ENCODE measurements around the gene CELA2A. TPM values are rescaled to one million over a fixed set of nuclear protein-coding genes. Genes with fewer than 3 reads are reported as not detected.
A peak's percentile ranks its signal among the peaks of the same experiment; 100 is the strongest.

CELA2A gene
- polyA plus RNA-seq, 1 donor (not counting 4 experiments of a cell fraction or from before 2014, with no cell fraction given), result not detected

DNA sequence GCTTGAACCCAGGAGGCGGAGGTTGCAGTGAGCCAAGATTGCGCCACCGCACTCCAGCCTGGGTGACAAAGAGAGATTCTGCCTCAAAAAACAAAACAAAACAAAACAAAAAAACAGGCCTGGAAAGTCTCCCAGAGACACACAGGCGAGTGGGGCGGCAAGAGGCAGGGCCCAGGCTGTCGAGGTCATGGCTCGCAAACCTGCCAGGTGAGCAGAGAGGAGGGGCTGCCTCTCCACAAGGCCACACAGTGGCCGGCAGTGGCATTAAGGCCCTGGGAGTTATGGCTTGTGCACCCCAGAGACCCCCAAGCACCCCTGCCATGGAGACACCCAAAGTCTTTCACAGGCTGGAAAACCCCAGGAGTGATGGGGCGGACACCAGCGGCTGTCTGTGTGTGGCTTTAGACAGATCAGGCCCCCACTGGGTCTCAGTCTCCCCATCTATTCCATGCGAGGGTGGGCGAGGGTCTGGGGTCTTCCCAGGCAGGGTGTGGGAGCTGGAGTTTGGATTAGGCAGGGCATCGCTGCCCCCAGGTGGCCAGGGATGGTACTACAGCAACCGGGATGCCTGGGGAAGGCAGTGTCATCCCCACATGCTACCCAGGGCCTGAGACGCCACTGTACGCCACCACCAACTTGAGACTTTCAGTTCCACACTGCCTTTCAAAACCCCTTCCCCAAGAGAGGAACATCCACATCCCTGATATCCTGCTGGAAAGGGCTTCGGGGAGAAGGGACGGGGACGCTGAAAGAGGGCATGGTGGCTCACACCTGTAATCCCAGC lies 25.6 kb upstream of the CELA2A start:
- Histone ChIP-seq H3K27me3 (ENCODE audit: control insufficient read depth, extremely low read depth, insufficient read depth, low read length) (no peaks in the 10 kb centered on the region), H3K9me3 (ENCODE audit: control insufficient read depth, low read depth, low read length) (no peaks in the 10 kb centered on the region), H3K9me1 (ENCODE audit: control insufficient read depth, extremely low read depth, insufficient read depth, low read length) (no peaks in the 10 kb centered on the region), H3K36me3 (ENCODE audit: control insufficient read depth in 2 of 2, extremely low read depth in 1 of 2, insufficient read depth in 2 of 2, low read length in 2 of 2) (peaks cover 10 to 31% of the 10 kb centered on the region in 2 experiments), H2AFZ (ENCODE audit: control insufficient read depth, low read length) (no peak overlapping the region), H4K20me1 (ENCODE audit: control insufficient read depth, extremely low read depth, insufficient read depth, low read length) (peaks cover 6% of the 10 kb centered on the region), H3K4me2 (ENCODE audit: control insufficient read depth, extremely low read depth, insufficient read depth, low read depth, low read length) (no peak overlapping the region), H3K4me3 (ENCODE audit: control insufficient read depth in 2 of 3, extremely low read depth in 1 of 3, insufficient read depth in 2 of 3, low read depth in 1 of 3, low read length in 3 of 3) (no peak overlapping the region), H3K4me1 (ENCODE audit: control insufficient read depth, extremely low read depth, insufficient read depth, low read length) (peaks cover 15% of the 10 kb centered on the region), H3K9ac (ENCODE audit: control insufficient read depth, extremely low read depth, insufficient read depth, low read length) (no peak overlapping the region), H3K79me2 (ENCODE audit: control insufficient read depth, insufficient read depth, low read length) (peaks cover 3% of the 10 kb centered on the region), H3K27ac (ENCODE audit: control insufficient read depth, insufficient read depth, low read length) (no peak overlapping the region)
- dilution Hi-C loops (cut with MboI; ENCODE audit: extremely low pct_ligation_motif_present, low sequenced_read_pairs), result no loop called here
- DNase-seq (ENCODE audit: low read depth, low spot score), result no peak
- no peak for TF ChIP-seq EZH2 (IDR thresholded peaks at IDR 0.05; ENCODE audit: low read length)
- TF ChIP-seq, protein P1, sequence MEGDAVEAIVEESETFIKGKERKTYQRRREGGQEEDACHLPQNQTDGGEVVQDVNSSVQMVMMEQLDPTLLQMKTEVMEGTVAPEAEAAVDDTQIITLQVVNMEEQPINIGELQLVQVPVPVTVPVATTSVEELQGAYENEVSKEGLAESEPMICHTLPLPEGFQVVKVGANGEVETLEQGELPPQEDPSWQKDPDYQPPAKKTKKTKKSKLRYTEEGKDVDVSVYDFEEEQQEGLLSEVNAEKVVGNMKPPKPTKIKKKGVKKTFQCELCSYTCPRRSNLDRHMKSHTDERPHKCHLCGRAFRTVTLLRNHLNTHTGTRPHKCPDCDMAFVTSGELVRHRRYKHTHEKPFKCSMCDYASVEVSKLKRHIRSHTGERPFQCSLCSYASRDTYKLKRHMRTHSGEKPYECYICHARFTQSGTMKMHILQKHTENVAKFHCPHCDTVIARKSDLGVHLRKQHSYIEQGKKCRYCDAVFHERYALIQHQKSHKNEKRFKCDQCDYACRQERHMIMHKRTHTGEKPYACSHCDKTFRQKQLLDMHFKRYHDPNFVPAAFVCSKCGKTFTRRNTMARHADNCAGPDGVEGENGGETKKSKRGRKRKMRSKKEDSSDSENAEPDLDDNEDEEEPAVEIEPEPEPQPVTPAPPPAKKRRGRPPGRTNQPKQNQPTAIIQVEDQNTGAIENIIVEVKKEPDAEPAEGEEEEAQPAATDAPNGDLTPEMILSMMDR (optimal IDR thresholded peaks at IDR 0.05 in 1 of 3, IDR thresholded peaks at IDR 0.05 in 1 of 3, conservative IDR thresholded peaks at IDR 0.05 in 1 of 3; ENCODE audit: extremely low read depth in 1 of 3, insufficient read depth in 2 of 3, low read length in 3 of 3), result peak; percentile 92 to 98 (median 94)
- no peak for FAIRE-seq

DNA sequence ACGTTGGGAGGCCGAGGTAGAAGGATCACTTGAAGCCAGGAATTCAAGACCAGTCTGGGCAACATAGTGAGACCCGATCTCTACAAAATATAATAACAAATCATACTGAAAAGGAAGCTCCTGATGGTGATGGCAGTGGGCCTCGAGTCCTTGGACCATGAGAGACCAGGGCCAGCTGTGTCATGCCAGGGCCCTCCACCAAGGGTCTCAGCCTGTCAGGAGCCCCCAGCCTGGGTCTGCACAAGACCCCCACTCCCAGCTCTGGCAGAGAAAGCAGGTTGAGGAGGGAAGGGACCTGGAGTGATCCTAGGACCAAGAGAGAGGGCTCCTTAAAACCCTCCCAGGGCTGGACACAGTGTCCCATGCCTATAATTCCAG lies 25.0 kb upstream of the CELA2A start:
- Histone ChIP-seq H2AFZ (ENCODE audit: control insufficient read depth, low read length) (no peak overlapping the region), H3K27me3 (ENCODE audit: control insufficient read depth, extremely low read depth, insufficient read depth, low read length) (no peaks in the 10 kb centered on the region), H4K20me1 (ENCODE audit: control insufficient read depth, extremely low read depth, insufficient read depth, low read length) (peaks cover 3% of the 10 kb centered on the region), H3K4me2 (ENCODE audit: control insufficient read depth, extremely low read depth, insufficient read depth, low read depth, low read length) (no peak overlapping the region), H3K4me1 (ENCODE audit: control insufficient read depth, extremely low read depth, insufficient read depth, low read length) (peaks cover 10% of the 10 kb centered on the region), H3K9ac (ENCODE audit: control insufficient read depth, extremely low read depth, insufficient read depth, low read length) (no peak overlapping the region), H3K36me3 (ENCODE audit: control insufficient read depth in 2 of 2, extremely low read depth in 1 of 2, insufficient read depth in 2 of 2, low read length in 2 of 2) (peaks cover 8 to 26% of the 10 kb centered on the region in 2 experiments), H3K27ac (ENCODE audit: control insufficient read depth, insufficient read depth, low read length) (no peak overlapping the region), H3K9me1 (ENCODE audit: control insufficient read depth, extremely low read depth, insufficient read depth, low read length) (no peaks in the 10 kb centered on the region), H3K9me3 (ENCODE audit: control insufficient read depth, low read depth, low read length) (no peaks in the 10 kb centered on the region), H3K4me3 (ENCODE audit: control insufficient read depth in 2 of 3, extremely low read depth in 1 of 3, insufficient read depth in 2 of 3, low read depth in 1 of 3, low read length in 3 of 3) (no peak overlapping the region), H3K79me2 (ENCODE audit: control insufficient read depth, insufficient read depth, low read length) (no peaks in the 10 kb centered on the region)
- no peak for FAIRE-seq
- no peak for TF ChIP-seq EZH2 (IDR thresholded peaks at IDR 0.05; ENCODE audit: low read length)
- TF ChIP-seq, protein P1 (optimal IDR thresholded peaks at IDR 0.05 in 1 of 3, IDR thresholded peaks at IDR 0.05 in 1 of 3, conservative IDR thresholded peaks at IDR 0.05 in 1 of 3; ENCODE audit: extremely low read depth in 1 of 3, insufficient read depth in 2 of 3, low read length in 3 of 3), result no peak
- dilution Hi-C loops (cut with MboI; ENCODE audit: extremely low pct_ligation_motif_present, low sequenced_read_pairs), result no loop called here
- no peak for DNase-seq (ENCODE audit: low read depth, low spot score)

Data from keratinocyte (primary cell).